Endodermal cell (in vitro differentiated cells): Measurements from ENCODE around the gene DENND5B. TPM values are rescaled to one million over a fixed set of nuclear protein-coding genes. Genes with fewer than 3 reads are reported as not detected.

ENCODE experiments used
- DNase-seq: peaks from one replicate; pipeline ENCODE4 v3.0.0-alpha.2; 2017
- H3K27ac ChIP-seq: 2 replicates; pipeline ENCODE4 v1.5.1; 2013; ENCODE audit warnings: mild to moderate bottlenecking, low read depth, low read length, moderate library complexity
- H3K27me3 ChIP-seq: 2 replicates; pipeline ENCODE4 v1.6.1; 2013; ENCODE audit warnings: mild to moderate bottlenecking, low read length, moderate library complexity; ENCODE audit not compliant: insufficient read depth, control insufficient read depth, poor library complexity, severe bottlenecking
- H3K36me3 ChIP-seq: 2 replicates; pipeline ENCODE4 v1.7.0; 2013; ENCODE audit warnings: mild to moderate bottlenecking, low read length, moderate library complexity; ENCODE audit not compliant: control insufficient read depth, insufficient read depth
- H3K4me1 ChIP-seq: one replicate; pipeline ENCODE4 v1.7.0; 2013; ENCODE audit warnings: low read length; ENCODE audit not compliant: control insufficient read depth, insufficient read depth
- H3K4me3 ChIP-seq: 2 replicates; pipeline ENCODE4 v1.5.1; 2013; ENCODE audit warnings: mild to moderate bottlenecking, low read length, moderate library complexity
- H3K9ac ChIP-seq: 2 replicates; pipeline ENCODE4 v1.6.1; 2013; ENCODE audit warnings: mild to moderate bottlenecking, low read length, moderate library complexity; ENCODE audit not compliant: poor library complexity, severe bottlenecking; ENCODE audit errors: extremely low read depth
- H3K9me3 ChIP-seq: 2 replicates; pipeline ENCODE4 v1.6.1; 2013; ENCODE audit warnings: mild to moderate bottlenecking, low read length, moderate library complexity; ENCODE audit not compliant: control insufficient read depth
- H3K27ac Mint-ChIP-seq: 2 replicates; pipeline ENCODE4 v1.8.0; 2020; ENCODE audit warnings: mixed read lengths
- H3K27me3 Mint-ChIP-seq: 2 replicates; pipeline ENCODE4 v1.8.0; 2021; ENCODE audit warnings: mild to moderate bottlenecking, mixed read lengths; ENCODE audit not compliant: insufficient read depth
- H3K36me3 Mint-ChIP-seq: 2 replicates; pipeline ENCODE4 v1.8.0; 2020; ENCODE audit warnings: low read depth, mixed read lengths
- H3K4me1 Mint-ChIP-seq: 2 replicates; pipeline ENCODE4 v1.8.0; 2020; ENCODE audit warnings: mixed read lengths
- H3K4me3 Mint-ChIP-seq: 2 replicates; pipeline ENCODE4 v1.8.0; 2020; ENCODE audit warnings: mild to moderate bottlenecking, moderate library complexity, mixed read lengths
- H3K9me3 Mint-ChIP-seq: 2 replicates; pipeline ENCODE4 v1.8.0; 2020; ENCODE audit warnings: mild to moderate bottlenecking, mixed read lengths
- CTCF ChIP-seq: fragments of 200-600 bp; sonication (generic); conservative IDR thresholded peaks from 2 replicates; pipeline ENCODE4 v1.5.0; 2021; ENCODE audit warnings: antibody characterized with exemption, mild to moderate bottlenecking
- WGBS, 2 experiments: methylation state at CpG; one replicate each; pipeline versions ENCODE4 v1.1.5 to v1.1.7; 2013; ENCODE audit warnings: missing lambda C conversion rate in 2 of 2, mixed read lengths in 1 of 2; ENCODE audit not compliant: insufficient coverage in 1 of 2, insufficient read length in 1 of 2; 5-methylcytosine and 5-hydroxymethylcytosine counted together
- total RNA-seq, 2 donors: library from RNA; stranded (reverse); fragmentation: NEBNext Ultra II Directional in 1 of 2; extraction: Animal tissue kit (Norgen Biotek cat#: 25700) in 1 of 2; gene quantifications; 2 replicates in 1 of 2; 3 replicates in 1 of 2; pipeline ENCODE4 v1.2.1, GENCODE V29; 2021

Gene DENND5B
- total RNA-seq, 2 donors from 2014 or later, result 24.5 to 34.2 TPM

- H3K36me3 Mint-ChIP-seq, result peaks cover 28% of the 10 kb centered on the region
- H3K4me3 Mint-ChIP-seq, result no peak overlapping the region
- no peak overlapping the region for H3K4me3 ChIP-seq
- H3K4me1 ChIP-seq, result no peaks in the 10 kb centered on the region
- no peaks in the 10 kb centered on the region for H3K27me3 ChIP-seq
- no peaks in the 10 kb centered on the region for H3K9me3 Mint-ChIP-seq
- no peak overlapping the region for H3K27ac Mint-ChIP-seq
- peaks cover 30% of the 10 kb centered on the region for H3K4me1 Mint-ChIP-seq
- no peak overlapping the region for H3K27ac ChIP-seq
- no peak for TF ChIP-seq CTCF
- no peaks in the 10 kb centered on the region for H3K9me3 ChIP-seq
- no peak overlapping the region for H3K9ac ChIP-seq
- no peaks in the 10 kb centered on the region for H3K27me3 Mint-ChIP-seq
- H3K36me3 ChIP-seq, result peaks cover 15% of the 10 kb centered on the region
- no peak for DNase-seq
Observed at GRCh38 chr12:31496257-31496656, 94.7 kb downstream of the DENND5B start.

GRCh38 chr12:31494455-31494854 is 96.5 kb downstream of the DENND5B start:
- Histone ChIP-seq H3K27me3 (no peaks in the 10 kb centered on the region), H3K27ac (no peak overlapping the region), H3K4me3 (no peak overlapping the region), H3K36me3 (peaks cover 22% of the 10 kb centered on the region), H3K4me1 (no peaks in the 10 kb centered on the region), H3K9ac (no peak overlapping the region), H3K9me3 (no peaks in the 10 kb centered on the region)
- Mint-ChIP-seq H3K36me3 (peaks cover 30% of the 10 kb centered on the region), H3K27me3 (no peaks in the 10 kb centered on the region), H3K4me1 (peaks cover 22% of the 10 kb centered on the region), H3K27ac (no peak overlapping the region), H3K4me3 (no peak overlapping the region), H3K9me3 (no peaks in the 10 kb centered on the region)
- 83 to 100% methylated on average over 1 to 2 of the region's 2 CpGs for WGBS, 2 experiments
- TF ChIP-seq CTCF, result no peak
- DNase-seq, result no peak

DNA sequence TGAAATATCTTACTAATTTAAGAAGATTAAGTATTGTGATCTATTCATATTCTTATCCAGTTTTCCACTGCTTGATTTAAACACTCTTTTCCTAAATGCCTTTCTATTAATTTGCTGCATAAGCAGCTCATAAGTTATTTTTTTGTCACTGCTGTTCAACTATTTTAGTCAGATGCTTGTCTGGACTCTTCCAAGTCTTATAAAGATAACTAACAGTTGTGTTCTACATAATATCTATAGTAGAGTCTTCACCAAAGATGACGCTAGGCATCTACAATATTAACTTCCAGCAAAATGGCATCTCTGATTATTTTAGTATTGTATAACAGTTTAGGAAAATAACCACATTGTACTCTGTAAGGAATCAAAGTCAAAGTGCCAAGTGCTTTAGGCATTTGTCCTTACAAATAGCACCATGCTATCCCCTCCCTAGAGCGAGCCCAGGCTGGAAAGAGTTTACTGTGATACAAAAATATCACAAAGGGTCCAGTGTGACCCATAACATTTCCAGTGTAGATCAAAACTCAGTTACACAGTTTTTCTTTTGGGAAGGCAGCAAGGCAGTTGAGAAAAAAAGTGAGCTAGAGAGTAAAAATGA is 98.2 kb downstream of the DENND5B start:
- no peaks in the 10 kb centered on the region for H3K27me3 Mint-ChIP-seq
- no peak for DNase-seq
- TF ChIP-seq CTCF, result no peak
- 100% methylated on average over 1 of the region's 2 CpGs; no CpG with 5 or more reads in 1 of the 2 experiments for WGBS, 2 experiments
- no peaks in the 10 kb centered on the region for H3K9me3 ChIP-seq
- peak overlapping the region; percentile 22 for H3K27ac ChIP-seq
- H3K4me3 ChIP-seq, result no peak overlapping the region
- H3K4me3 Mint-ChIP-seq, result no peak overlapping the region
- no peaks in the 10 kb centered on the region for H3K9me3 Mint-ChIP-seq
- H3K9ac ChIP-seq, result no peak overlapping the region
- no peaks in the 10 kb centered on the region for H3K4me1 ChIP-seq
- no peak overlapping the region for H3K27ac Mint-ChIP-seq
- peaks cover 22% of the 10 kb centered on the region for H3K36me3 ChIP-seq
- peaks cover 33% of the 10 kb centered on the region for H3K36me3 Mint-ChIP-seq
- no peaks in the 10 kb centered on the region for H3K27me3 ChIP-seq
- H3K4me1 Mint-ChIP-seq, result peaks cover 10% of the 10 kb centered on the region
